ENCODE data around the gene CRELD2.

- no peak for TF ChIP-seq CTCF (IDR thresholded peaks at IDR 0.05; ENCODE audit: low read length)
- no peak for TF ChIP-seq EZH2 (IDR thresholded peaks at IDR 0.05; ENCODE audit: borderline replicate concordance, low read length)
Measured at GRCh38 chr22:49959782-49960158, 41.3 kb downstream of the CRELD2 start.

All from OCI-LY1 (cell line).